Upper lobe of left lung (tissue), 4 donors: ENCODE results near the gene LSP1.

ENCODE experiments used
- POLR2AphosphoS5 ChIP-seq, 2 donors: sonication (generic); formaldehyde crosslinking; IDR thresholded peaks; one replicate each; pipeline ENCODE4 v1.5.1; 2017; ENCODE audit warnings: antibody characterized with exemption in 2 of 2
- TF ChIP-seq, protein P1 (sequence below), 6 experiments: fragments of 450-650 bp in 4 of 6; fragments of 200-600 bp in 2 of 6; sonication (generic) in 2 of 6; IDR thresholded peaks; one replicate each; pipeline ENCODE4 v1.5.1; 2016 to 2019; ENCODE audit warnings: antibody characterized with exemption in 6 of 6

DNA sequence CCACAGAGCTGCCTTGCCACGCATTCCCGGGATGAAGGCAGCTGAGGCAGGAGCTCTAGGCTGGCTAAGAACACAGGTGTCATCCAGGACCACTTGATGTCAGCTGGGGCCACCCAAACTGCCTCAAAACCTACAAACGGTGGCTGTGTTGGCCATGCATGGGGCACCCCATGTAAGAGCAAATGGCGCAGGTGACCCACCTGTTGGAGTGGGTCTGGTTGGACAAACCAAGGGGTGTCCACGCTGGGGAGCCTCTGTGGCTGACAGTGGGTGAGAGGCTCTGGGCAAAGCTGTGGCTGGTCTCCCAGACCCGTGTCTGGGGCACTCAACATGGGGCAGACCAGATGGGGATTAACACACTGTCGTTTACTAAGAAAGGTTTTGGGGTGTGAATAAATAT, 37.1 kb upstream of the LSP1 start:
- TF ChIP-seq POLR2AphosphoS5 (IDR thresholded peaks at IDR 0.05) = no peak
- TF ChIP-seq, protein P1, sequence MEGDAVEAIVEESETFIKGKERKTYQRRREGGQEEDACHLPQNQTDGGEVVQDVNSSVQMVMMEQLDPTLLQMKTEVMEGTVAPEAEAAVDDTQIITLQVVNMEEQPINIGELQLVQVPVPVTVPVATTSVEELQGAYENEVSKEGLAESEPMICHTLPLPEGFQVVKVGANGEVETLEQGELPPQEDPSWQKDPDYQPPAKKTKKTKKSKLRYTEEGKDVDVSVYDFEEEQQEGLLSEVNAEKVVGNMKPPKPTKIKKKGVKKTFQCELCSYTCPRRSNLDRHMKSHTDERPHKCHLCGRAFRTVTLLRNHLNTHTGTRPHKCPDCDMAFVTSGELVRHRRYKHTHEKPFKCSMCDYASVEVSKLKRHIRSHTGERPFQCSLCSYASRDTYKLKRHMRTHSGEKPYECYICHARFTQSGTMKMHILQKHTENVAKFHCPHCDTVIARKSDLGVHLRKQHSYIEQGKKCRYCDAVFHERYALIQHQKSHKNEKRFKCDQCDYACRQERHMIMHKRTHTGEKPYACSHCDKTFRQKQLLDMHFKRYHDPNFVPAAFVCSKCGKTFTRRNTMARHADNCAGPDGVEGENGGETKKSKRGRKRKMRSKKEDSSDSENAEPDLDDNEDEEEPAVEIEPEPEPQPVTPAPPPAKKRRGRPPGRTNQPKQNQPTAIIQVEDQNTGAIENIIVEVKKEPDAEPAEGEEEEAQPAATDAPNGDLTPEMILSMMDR (IDR thresholded peaks at IDR 0.05) = no peak
